GM11168 (cell line): ENCODE measurements around the gene TNRC6A.
"Not testable (repeated sequence)": the region's sequence is repeated elsewhere in the genome, so short reads cannot be mapped to it uniquely, and the experiment has no call there.

ENCODE experiments used
- in situ Hi-C: fragments of 300-500 bp; cut with MboI; formaldehyde crosslinking; loops from one replicate; pipeline ENCODE4 v1.12.0; 2022; ENCODE audit warnings: low sequenced_read_pairs; ENCODE audit not compliant: unreplicated experiment

Gene TNRC6A

GRCh38 chr16:24807301-24807700 is 77.8 kb downstream of the TNRC6A start:
- in situ Hi-C loops = no loop called here

GRCh38 chr16:24810951-24811843 is 81.7 kb downstream of the TNRC6A start:
- in situ Hi-C loops = no loop called here

GRCh38 chr16:24812813-24813212 is 83.4 kb downstream of the TNRC6A start:
- in situ Hi-C loops = not testable (repeated sequence)

- in situ Hi-C loops = no loop called here
Measured at GRCh38 chr16:24815021-24815420, 85.6 kb downstream of the TNRC6A start.

- in situ Hi-C loops = no loop called here
Measured at GRCh38 chr16:24816688-24817087, 87.2 kb downstream of the TNRC6A start.

GRCh38 chr16:24819462-24820040 is 90.1 kb downstream of the TNRC6A start:
- in situ Hi-C loops = no loop called here

- in situ Hi-C loops = no loop called here
Measured at GRCh38 chr16:24820522-24820921, 91.1 kb downstream of the TNRC6A start.

- in situ Hi-C loops = no loop called here
Measured at GRCh38 chr16:24821129-24821528, 91.7 kb downstream of the TNRC6A start.

- in situ Hi-C loops = no loop called here
Measured at GRCh38 chr16:24822542-24822941, 93.1 kb downstream of the TNRC6A start.

GRCh38 chr16:24822974-24823373 is 93.5 kb downstream of the TNRC6A start:
- in situ Hi-C loops = no loop called here

- in situ Hi-C loops = no loop called here
Measured at GRCh38 chr16:24825696-24826095, 96.2 kb downstream of the TNRC6A start.

- in situ Hi-C loops = no loop called here
Measured at GRCh38 chr16:24826096-24826690, 96.7 kb downstream of the TNRC6A start.

GRCh38 chr16:24826817-24827566 is 97.5 kb downstream of the TNRC6A start:
- in situ Hi-C loops = no loop called here

- in situ Hi-C loops = no loop called here
Measured at GRCh38 chr16:24829153-24829552, 99.7 kb downstream of the TNRC6A start.

GRCh38 chr16:24833352-24833751 is 103.9 kb downstream of the TNRC6A start:
- in situ Hi-C loops = no loop called here

GRCh38 chr16:24834459-24835335 is 105.2 kb downstream of the TNRC6A start:
- in situ Hi-C loops = no loop called here

GRCh38 chr16:24836836-24837235 is 107.4 kb downstream of the TNRC6A start:
- in situ Hi-C loops = no loop called here

- in situ Hi-C loops = no loop called here
Measured at GRCh38 chr16:24837969-24838368, 108.5 kb downstream of the TNRC6A start.

- in situ Hi-C loops = no loop called here
Measured at GRCh38 chr16:24838554-24839266, 109.3 kb downstream of the TNRC6A start.
